ENCODE results near the gene GSK3B.
A peak's percentile ranks its signal among the peaks of the same experiment; 100 is the strongest.

The GSK3B gene

DNA sequence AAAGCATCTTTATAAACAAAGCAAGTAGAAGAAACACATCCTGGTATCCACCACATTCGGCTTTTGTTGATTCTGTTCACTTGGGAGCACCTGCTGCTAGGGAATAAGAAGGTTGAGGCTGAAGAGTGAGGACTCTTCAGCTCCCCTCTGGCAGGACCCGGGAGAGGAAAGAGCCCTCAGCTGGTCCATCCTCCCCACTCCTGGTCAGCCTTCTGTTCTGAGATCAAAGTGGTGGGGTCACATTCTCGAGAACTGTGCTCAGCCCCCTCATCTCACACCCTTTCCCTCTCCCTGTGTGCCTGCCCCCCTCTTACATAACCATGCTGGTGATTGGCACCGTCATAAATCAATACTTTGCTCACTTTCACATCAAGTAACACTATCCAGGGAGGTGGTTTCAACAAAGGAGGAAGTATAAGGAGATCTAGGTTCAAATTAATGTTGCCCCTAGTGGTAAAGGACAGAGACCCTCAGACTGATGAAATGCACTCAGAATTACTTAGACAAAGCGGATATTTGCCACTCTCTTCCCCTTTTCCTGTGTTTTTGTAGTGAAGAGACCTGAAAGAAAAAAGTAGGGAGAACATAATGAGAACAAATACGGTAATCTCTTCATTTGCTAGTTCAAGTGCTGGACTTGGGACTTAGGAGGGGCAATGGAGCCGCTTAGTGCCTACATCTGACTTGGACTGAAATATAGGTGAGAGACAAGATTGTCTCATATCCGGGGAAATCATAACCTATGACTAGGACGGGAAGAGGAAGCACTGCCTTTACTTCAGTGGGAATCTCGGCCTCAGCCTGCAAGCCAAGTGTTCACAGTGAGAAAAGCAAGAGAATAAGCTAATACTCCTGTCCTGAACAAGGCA, 312.7 kb downstream of the GSK3B start, which contains the start of gene NR1I2:
NR1I2 (plus strand) TSS at position 772 of the 869 bp plus-strand sequence.
- H3K36me3 ChIP-seq (ENCODE audit: control insufficient read depth in 2 of 2, insufficient read depth in 2 of 2, low read length in 2 of 2), result no peaks in the 10 kb centered on the region
- peak within 1 kb of the TSS; percentile 86 to 88 for H3K27ac ChIP-seq (ENCODE audit: low read depth in 2 of 2, low read length in 2 of 2)
- no peaks in the 10 kb centered on the region for H3K27me3 ChIP-seq (ENCODE audit: control insufficient read depth in 2 of 2, insufficient read depth in 2 of 2, low read length in 2 of 2)
- peaks cover 0 to 2% of the 10 kb centered on the region in 2 donors for H3K9me3 ChIP-seq (ENCODE audit: control insufficient read depth in 2 of 2, low read length in 2 of 2)
- H3K4me3 ChIP-seq (ENCODE audit: low read length in 2 of 2), result peak within 1 kb of the TSS; percentile 65 to 79
- H3K4me1 ChIP-seq (ENCODE audit: control insufficient read depth in 2 of 2, insufficient read depth in 2 of 2, low read length in 2 of 2), result peaks cover 0 to 15% of the 10 kb centered on the region in 2 donors
- H3K9ac ChIP-seq (ENCODE audit: low read depth in 1 of 2, low read length in 2 of 2), result peak within 1 kb of the TSS; percentile 72 to 83

DNA sequence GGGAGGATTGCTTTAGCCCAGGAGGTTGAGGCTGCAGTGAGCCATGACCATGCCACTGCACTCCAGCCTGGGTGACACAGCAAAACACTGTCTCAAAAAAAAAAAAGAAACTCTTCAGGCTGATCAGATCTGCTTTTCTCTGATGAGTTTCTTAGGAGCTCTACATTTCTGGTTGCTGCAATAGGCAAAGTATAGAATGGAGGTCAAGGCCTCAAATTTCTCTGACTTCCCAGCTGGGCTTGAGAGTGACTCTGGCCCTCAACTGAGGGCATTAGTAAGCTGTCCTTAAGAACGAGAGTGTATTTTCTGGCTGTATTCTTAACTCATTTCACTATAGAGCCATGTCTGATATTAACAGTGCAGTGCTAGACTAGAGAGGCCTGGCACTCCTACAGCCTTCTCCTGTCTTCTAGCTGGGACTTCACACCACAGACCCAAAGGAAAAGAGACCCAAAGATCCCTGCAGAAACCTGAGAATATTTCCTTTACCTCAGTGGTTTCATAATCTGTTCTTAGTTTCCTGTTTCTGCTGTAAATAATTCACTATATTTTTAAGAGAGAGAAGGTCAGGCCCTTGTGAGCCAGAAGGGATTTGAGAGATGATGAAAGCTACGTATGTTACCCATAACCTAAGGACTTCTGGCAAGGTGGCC, 314.4 kb downstream of the GSK3B start:
- H3K4me1 ChIP-seq (ENCODE audit: control insufficient read depth in 2 of 2, insufficient read depth in 2 of 2, low read length in 2 of 2), result peaks cover 0 to 11% of the 10 kb centered on the region in 2 donors

DNA sequence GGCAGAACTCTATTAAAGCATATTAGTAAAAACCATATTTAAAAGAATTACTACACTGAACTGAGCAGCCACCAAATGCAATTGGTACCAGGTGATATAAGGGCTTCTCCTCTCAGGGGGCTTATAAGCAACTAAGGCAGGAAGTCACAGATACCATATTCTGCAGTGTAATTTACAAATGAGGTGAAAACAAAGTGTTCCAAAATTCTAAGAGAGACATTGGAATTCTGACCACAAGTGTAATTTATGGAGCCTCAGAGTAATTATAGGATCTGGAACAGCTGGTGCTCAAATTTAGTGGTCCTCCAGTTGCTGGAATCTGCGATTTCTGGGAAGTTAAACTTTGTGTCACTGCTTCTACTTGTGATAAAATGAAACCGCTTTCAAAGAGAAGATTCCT, 315.4 kb downstream of the GSK3B start:
- Histone ChIP-seq H3K27ac (ENCODE audit: low read depth in 2 of 2, low read length in 2 of 2) (no peak overlapping the region), H3K9ac (ENCODE audit: low read depth in 1 of 2, low read length in 2 of 2) (no peak overlapping the region), H3K4me1 (ENCODE audit: control insufficient read depth in 2 of 2, insufficient read depth in 2 of 2, low read length in 2 of 2) (peaks cover 0 to 11% of the 10 kb centered on the region in 2 donors), H3K36me3 (ENCODE audit: control insufficient read depth in 2 of 2, insufficient read depth in 2 of 2, low read length in 2 of 2) (no peaks in the 10 kb centered on the region), H3K4me3 (ENCODE audit: low read length in 2 of 2) (no peak overlapping the region), H3K27me3 (ENCODE audit: control insufficient read depth in 2 of 2, insufficient read depth in 2 of 2, low read length in 2 of 2) (no peaks in the 10 kb centered on the region), H3K9me3 (ENCODE audit: control insufficient read depth in 2 of 2, low read length in 2 of 2) (peaks cover 2 to 6% of the 10 kb centered on the region in 2 donors)

More for the DNA sequence above, 314.4 kb downstream of the GSK3B start:
- Histone ChIP-seq H3K9me3 (ENCODE audit: control insufficient read depth in 2 of 2, low read length in 2 of 2) (peaks cover 2 to 6% of the 10 kb centered on the region in 2 donors), H3K27me3 (ENCODE audit: control insufficient read depth in 2 of 2, insufficient read depth in 2 of 2, low read length in 2 of 2) (no peaks in the 10 kb centered on the region), H3K27ac (ENCODE audit: low read depth in 2 of 2, low read length in 2 of 2) (no peak overlapping the region), H3K36me3 (ENCODE audit: control insufficient read depth in 2 of 2, insufficient read depth in 2 of 2, low read length in 2 of 2) (no peaks in the 10 kb centered on the region), H3K4me3 (ENCODE audit: low read length in 2 of 2) (no peak overlapping the region), H3K9ac (ENCODE audit: low read depth in 1 of 2, low read length in 2 of 2) (no peak overlapping the region)

DNA sequence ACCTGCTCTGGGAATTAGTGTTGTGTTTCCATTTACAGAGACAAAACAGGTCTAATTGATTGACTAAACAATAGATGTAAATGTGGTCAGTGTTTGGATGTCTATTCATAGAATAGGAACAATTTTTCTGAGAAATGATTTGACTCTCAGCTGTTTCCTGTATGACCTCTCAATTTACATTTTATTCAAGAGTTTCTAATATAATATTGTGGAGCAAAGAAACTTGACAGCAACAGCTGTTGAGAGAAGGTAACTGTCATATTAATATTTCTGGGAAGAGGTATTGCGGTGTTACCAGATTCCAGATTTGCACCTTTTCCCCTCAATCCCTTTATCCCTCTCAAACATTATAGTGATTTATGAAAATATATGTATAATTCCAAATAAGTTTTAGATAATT, 316.1 kb downstream of the GSK3B start:
- Histone ChIP-seq H3K36me3 (ENCODE audit: control insufficient read depth in 2 of 2, insufficient read depth in 2 of 2, low read length in 2 of 2) (no peaks in the 10 kb centered on the region), H3K27me3 (ENCODE audit: control insufficient read depth in 2 of 2, insufficient read depth in 2 of 2, low read length in 2 of 2) (no peaks in the 10 kb centered on the region), H3K9ac (ENCODE audit: low read depth in 1 of 2, low read length in 2 of 2) (no peak overlapping the region), H3K9me3 (ENCODE audit: control insufficient read depth in 2 of 2, low read length in 2 of 2) (peaks cover 2 to 6% of the 10 kb centered on the region in 2 donors), H3K27ac (ENCODE audit: low read depth in 2 of 2, low read length in 2 of 2) (no peak overlapping the region), H3K4me1 (ENCODE audit: control insufficient read depth in 2 of 2, insufficient read depth in 2 of 2, low read length in 2 of 2) (peaks cover 0 to 11% of the 10 kb centered on the region in 2 donors), H3K4me3 (ENCODE audit: low read length in 2 of 2) (no peak overlapping the region)

DNA sequence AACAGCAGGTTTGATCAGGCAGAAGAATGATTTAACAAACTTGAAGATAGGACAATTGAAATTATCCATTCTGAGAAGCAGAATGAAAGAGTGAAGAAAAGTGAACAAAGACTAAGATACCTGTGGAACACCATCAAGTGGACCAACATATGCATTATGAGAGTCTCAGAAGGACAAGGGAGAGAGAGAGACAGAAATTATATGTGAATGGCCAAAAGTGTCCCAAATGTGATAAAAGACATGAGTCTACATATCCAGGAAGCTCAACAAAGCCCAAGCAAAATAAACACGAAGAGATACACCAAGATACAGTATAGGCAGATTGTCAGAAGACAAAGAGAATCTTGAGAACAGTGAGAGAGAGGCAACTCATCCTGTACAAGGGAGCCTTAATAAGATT, 317.9 kb downstream of the GSK3B start:
- peaks cover 0 to 7% of the 10 kb centered on the region in 2 donors for H3K4me1 ChIP-seq (ENCODE audit: control insufficient read depth in 2 of 2, insufficient read depth in 2 of 2, low read length in 2 of 2)
- H3K9me3 ChIP-seq (ENCODE audit: control insufficient read depth in 2 of 2, low read length in 2 of 2), result peaks cover 2 to 6% of the 10 kb centered on the region in 2 donors
- no peak overlapping the region for H3K27ac ChIP-seq (ENCODE audit: low read depth in 2 of 2, low read length in 2 of 2)
- no peaks in the 10 kb centered on the region for H3K27me3 ChIP-seq (ENCODE audit: control insufficient read depth in 2 of 2, insufficient read depth in 2 of 2, low read length in 2 of 2)
- no peaks in the 10 kb centered on the region for H3K36me3 ChIP-seq (ENCODE audit: control insufficient read depth in 2 of 2, insufficient read depth in 2 of 2, low read length in 2 of 2)
- H3K4me3 ChIP-seq (ENCODE audit: low read length in 2 of 2), result no peak overlapping the region
- H3K9ac ChIP-seq (ENCODE audit: low read depth in 1 of 2, low read length in 2 of 2), result no peak overlapping the region

DNA sequence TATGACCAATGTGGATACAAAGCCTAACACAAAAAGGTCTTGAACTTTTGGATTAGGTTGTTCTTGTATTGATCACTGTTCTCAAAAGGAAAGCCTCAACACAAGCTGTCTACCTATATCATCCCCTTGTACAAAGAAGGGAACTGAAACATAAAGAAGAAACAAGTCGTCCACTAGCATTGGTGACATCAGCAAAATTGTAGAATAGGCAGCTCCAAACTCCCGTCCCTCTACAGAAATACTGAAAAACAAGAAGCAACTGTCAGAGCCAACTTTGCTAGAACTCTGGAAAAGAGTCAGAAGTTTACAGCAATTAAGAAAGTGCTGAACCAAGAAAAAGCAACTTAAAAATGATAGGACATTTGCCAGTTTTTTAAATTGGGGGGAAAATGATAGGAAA, 319.8 kb downstream of the GSK3B start:
- Histone ChIP-seq H3K4me1 (ENCODE audit: control insufficient read depth in 2 of 2, insufficient read depth in 2 of 2, low read length in 2 of 2) (peaks cover 0 to under 1% of the 10 kb centered on the region in 2 donors), H3K27me3 (ENCODE audit: control insufficient read depth in 2 of 2, insufficient read depth in 2 of 2, low read length in 2 of 2) (no peaks in the 10 kb centered on the region), H3K9me3 (ENCODE audit: control insufficient read depth in 2 of 2, low read length in 2 of 2) (peaks cover 2 to 6% of the 10 kb centered on the region in 2 donors), H3K36me3 (ENCODE audit: control insufficient read depth in 2 of 2, insufficient read depth in 2 of 2, low read length in 2 of 2) (no peaks in the 10 kb centered on the region), H3K27ac (ENCODE audit: low read depth in 2 of 2, low read length in 2 of 2) (no peak overlapping the region), H3K4me3 (ENCODE audit: low read length in 2 of 2) (no peak overlapping the region), H3K9ac (ENCODE audit: low read depth in 1 of 2, low read length in 2 of 2) (no peak overlapping the region)

All from mucosa of rectum (tissue), 2 donors.